Measurements from ENCODE around the gene TMEM120B. TPM values are rescaled to one million over a fixed set of nuclear protein-coding genes. Genes with fewer than 3 reads are reported as not detected.

TMEM120B gene
- total RNA-seq, 1 experiment from 2014 or later = 15.5 TPM

- TSS peak; percentile 75 for BruUV-seq (replicated peaks)
- peak overlapping the region; percentile 91 for H3K27ac Mint-ChIP-seq (ENCODE audit: unreplicated experiment)
- no peaks in the 10 kb centered on the region for H3K9me3 ChIP-seq
- H3K27me3 Mint-ChIP-seq (ENCODE audit: insufficient read depth, unreplicated experiment) = no peaks in the 10 kb centered on the region
- H3K4me3 Mint-ChIP-seq (ENCODE audit: unreplicated experiment) = peak overlapping the region; percentile 86
- TF ChIP-seq CTCF (IDR thresholded peaks at IDR 0.05; ENCODE audit: insufficient read depth in 1 of 2, low read depth in 1 of 2, low read length in 1 of 2, severe bottlenecking in 1 of 2, unreplicated experiment in 1 of 2) = peak; percentile 61 to 82
- ChIA-PET CTCF (interaction anchor here (0.5 to 2.4 kb wide), 21 partner anchors 12 to 234 kb away, joined by 3 to 93 read pairs (median 4); partner anchors contain the start of genes ORAI1 and TMEM120B), POLR2A (interaction anchor here (0.5 to 2.2 kb wide), 5 partner anchors 17 to 116 kb away, joined by 3 to 11 read pairs (median 4); no protein-coding TSS in a partner anchor)
- peak; percentile 72 for DNase-seq
- H3K36me3 Mint-ChIP-seq (ENCODE audit: insufficient read depth, unreplicated experiment) = peaks cover 31% of the 10 kb centered on the region
- no peaks in the 10 kb centered on the region for H3K36me3 ChIP-seq (ENCODE audit: control insufficient read depth, insufficient read depth, low read length)
- peaks cover 23% of the 10 kb centered on the region for H3K4me1 ChIP-seq
- H3K9me3 Mint-ChIP-seq (ENCODE audit: unreplicated experiment) = no peaks in the 10 kb centered on the region
- H3K4me3 ChIP-seq (ENCODE audit: low read depth, low read length) = peak overlapping the region; percentile 33
- no peaks in the 10 kb centered on the region for H3K27me3 ChIP-seq (replicated peaks; ENCODE audit: control insufficient read depth, insufficient read depth, low read length)
- peaks cover 17% of the 10 kb centered on the region for H3K4me1 Mint-ChIP-seq (ENCODE audit: low read depth, unreplicated experiment)
- intact Hi-C loops (cut with micrococcal nuclease; ENCODE audit: unreplicated experiment) = loop anchor here (1.0 to 2.0 kb wide), 3 partner anchors 13 to 117 kb away; partner anchors contain the start of gene ORAI1
These were observed 43.6 kb upstream of the TMEM120B start for GRCh38 chr12:121668750-121669520.

GRCh38 chr12:121669521-121669900, 43.0 kb upstream of the TMEM120B start, which contains the start of gene MORN3:
Gene MORN3 (minus strand): TSS chr12:121669654. CDS start chr12:121669483, 171 bp downstream.
- no peaks in the 10 kb centered on the region for H3K27me3 Mint-ChIP-seq (ENCODE audit: insufficient read depth, unreplicated experiment)
- Histone ChIP-seq H3K4me1 (peaks cover 23% of the 10 kb centered on the region), H3K36me3 (ENCODE audit: control insufficient read depth, insufficient read depth, low read length) (no peaks in the 10 kb centered on the region), H3K4me3 (ENCODE audit: low read depth, low read length) (peak within 1 kb of the TSS; percentile 33), H3K9me3 (no peaks in the 10 kb centered on the region), H3K27me3 (replicated peaks; ENCODE audit: control insufficient read depth, insufficient read depth, low read length) (no peaks in the 10 kb centered on the region)
- no peaks in the 10 kb centered on the region for H3K9me3 Mint-ChIP-seq (ENCODE audit: unreplicated experiment)
- H3K27ac Mint-ChIP-seq (ENCODE audit: unreplicated experiment) = peak within 1 kb of the TSS; percentile 91
- peaks cover 17% of the 10 kb centered on the region for H3K4me1 Mint-ChIP-seq (ENCODE audit: low read depth, unreplicated experiment)
- no TSS peak for BruUV-seq (replicated peaks)
- DNase-seq = peak; percentile 85 to 86
- peaks cover 26% of the 10 kb centered on the region for H3K36me3 Mint-ChIP-seq (ENCODE audit: insufficient read depth, unreplicated experiment)
- POLR2A ChIA-PET = interaction anchor here (0.5 to 2.2 kb wide), 4 partner anchors 42 to 194 kb away, joined by 3 to 11 read pairs (median 6); no protein-coding TSS in a partner anchor
- intact Hi-C loops (cut with micrococcal nuclease; ENCODE audit: unreplicated experiment) = loop anchor here (1.0 to 2.0 kb wide), 2 partner anchors 13 to 43 kb away; partner anchors contain the start of gene ORAI1
- TF ChIP-seq CTCF (IDR thresholded peaks at IDR 0.05; ENCODE audit: insufficient read depth in 1 of 2, low read depth in 1 of 2, low read length in 1 of 2, severe bottlenecking in 1 of 2, unreplicated experiment in 1 of 2) = no peak
- peak within 1 kb of the TSS; percentile 86 for H3K4me3 Mint-ChIP-seq (ENCODE audit: unreplicated experiment)
- CTCF ChIA-PET = interaction anchor here (1.1 to 2.4 kb wide), 10 partner anchors 17 to 223 kb away, joined by 3 to 93 read pairs (median 4); partner anchors contain the start of gene ORAI1

- peaks cover 23% of the 10 kb centered on the region for H3K4me1 ChIP-seq
- no peaks in the 10 kb centered on the region for H3K9me3 ChIP-seq
- H3K4me3 ChIP-seq (ENCODE audit: low read depth, low read length) = peak overlapping the region; percentile 32
- BruUV-seq (replicated peaks) = no TSS peak
- H3K4me1 Mint-ChIP-seq (ENCODE audit: low read depth, unreplicated experiment) = peaks cover 17% of the 10 kb centered on the region
- H3K36me3 ChIP-seq (ENCODE audit: control insufficient read depth, insufficient read depth, low read length) = no peaks in the 10 kb centered on the region
- no peaks in the 10 kb centered on the region for H3K27me3 ChIP-seq (replicated peaks; ENCODE audit: control insufficient read depth, insufficient read depth, low read length)
- POLR2A ChIA-PET = interaction anchor here (1.5 kb wide), 1 partner anchor 14 kb away, joined by 9 read pairs; no protein-coding TSS in a partner anchor
- peaks cover 20% of the 10 kb centered on the region for H3K36me3 Mint-ChIP-seq (ENCODE audit: insufficient read depth, unreplicated experiment)
- intact Hi-C loops (cut with micrococcal nuclease; ENCODE audit: unreplicated experiment) = no loop called here
- peak overlapping the region; percentile 75 for H3K4me3 Mint-ChIP-seq (ENCODE audit: unreplicated experiment)
- peak in 1 of 2 experiments; percentile 28 for DNase-seq
- H3K9me3 Mint-ChIP-seq (ENCODE audit: unreplicated experiment) = no peaks in the 10 kb centered on the region
- peak overlapping the region; percentile 94 for H3K27ac Mint-ChIP-seq (ENCODE audit: unreplicated experiment)
- CTCF ChIA-PET = interaction anchor here (1.0 kb wide), 1 partner anchor 121 kb away, joined by 3 read pairs; no protein-coding TSS in a partner anchor
- no peak for TF ChIP-seq CTCF (IDR thresholded peaks at IDR 0.05; ENCODE audit: insufficient read depth in 1 of 2, low read depth in 1 of 2, low read length in 1 of 2, severe bottlenecking in 1 of 2, unreplicated experiment in 1 of 2)
- no peaks in the 10 kb centered on the region for H3K27me3 Mint-ChIP-seq (ENCODE audit: insufficient read depth, unreplicated experiment)
These were observed 39.5 kb upstream of the TMEM120B start for GRCh38 chr12:121673013-121673511.
